DOHH2 (cell line): ENCODE data around the gene SAMD7.

Experiments
- H3F3A ChIP-seq: fragments of 200-600 bp; sonication (generic), shearing (Covaris generic); 2 replicates; pipeline ENCODE4 v1.6.0; 2016; ENCODE audit warnings: antibody characterized with exemption, mild to moderate bottlenecking; ENCODE audit not compliant: control insufficient read depth, insufficient read depth
- H3K27ac ChIP-seq: fragments of 200-600 bp; sonication (generic); 2 replicates; pipeline ENCODE4 v1.5.1; 2014; ENCODE audit warnings: low read depth, mild to moderate bottlenecking, low read length, moderate library complexity
- H3K27me3 ChIP-seq: fragments of 200-600 bp; sonication (generic); 2 replicates; pipeline ENCODE4 v1.6.1; 2014; ENCODE audit warnings: mild to moderate bottlenecking, low read length, mixed read lengths; ENCODE audit not compliant: control insufficient read depth
- H3K36me3 ChIP-seq: fragments of 200-600 bp; sonication (generic); 2 replicates; pipeline ENCODE4 v1.6.1; 2014; ENCODE audit warnings: mild to moderate bottlenecking, low read length, moderate library complexity, mixed read lengths; ENCODE audit not compliant: control insufficient read depth
- H3K4me1 ChIP-seq: fragments of 200-600 bp; sonication (generic); 2 replicates; pipeline ENCODE4 v1.6.1; 2014; ENCODE audit warnings: mild to moderate bottlenecking, low read length, mixed read lengths; ENCODE audit not compliant: control insufficient read depth
- H3K4me2 ChIP-seq: fragments of 200-600 bp; sonication (generic); 2 replicates; pipeline ENCODE4 v1.6.0; 2014; ENCODE audit warnings: mild to moderate bottlenecking, low read length, moderate library complexity
- H3K4me3 ChIP-seq: fragments of 200-600 bp; sonication (generic); 2 replicates; pipeline ENCODE4 v1.5.1; 2014; ENCODE audit warnings: mild to moderate bottlenecking, low read length, mixed read lengths
- H3K79me2 ChIP-seq: fragments of 200-600 bp; sonication (generic); 2 replicates; pipeline ENCODE4 v1.6.1; 2014; ENCODE audit warnings: mild to moderate bottlenecking, low read length, mixed read lengths; ENCODE audit not compliant: control insufficient read depth
- H3K9me2 ChIP-seq: fragments of 200-600 bp; sonication (generic); replicated peaks from 2 replicates; pipeline ENCODE4 v1.6.1; 2014; ENCODE audit warnings: mild to moderate bottlenecking, low read length, mixed read lengths; ENCODE audit not compliant: control insufficient read depth
- H3K9me3 ChIP-seq: fragments of 200-600 bp; sonication (generic); 2 replicates; pipeline ENCODE4 v1.6.1; 2014; ENCODE audit warnings: antibody characterized with exemption, low read length, mixed read lengths; ENCODE audit not compliant: control insufficient read depth, insufficient read depth
- H4K20me1 ChIP-seq: fragments of 200-600 bp; sonication (generic); 2 replicates; pipeline ENCODE4 v1.6.0; 2014; ENCODE audit warnings: low read depth, mild to moderate bottlenecking, antibody characterized with exemption, low read length, moderate library complexity; ENCODE audit not compliant: control insufficient read depth, insufficient read depth
- EZH2phosphoT487 ChIP-seq: fragments of 200-600 bp; sonication (generic); IDR thresholded peaks from 2 replicates; pipeline ENCODE4 v1.6.1; 2017; ENCODE audit warnings: borderline replicate concordance, mild to moderate bottlenecking, antibody characterized with exemption, low read length, moderate library complexity, mixed read lengths
- TF ChIP-seq, protein P1 (sequence below): fragments of 200-600 bp; sonication (generic); IDR thresholded peaks from one replicate; pipeline ENCODE4 v1.5.1; 2014; ENCODE audit warnings: antibody characterized with exemption, mild to moderate bottlenecking, low read depth, low read length; ENCODE audit not compliant: poor library complexity, severe bottlenecking

Gene SAMD7

GRCh38 chr3:169969174-169970095 is 58.1 kb downstream of the SAMD7 start:
- Histone ChIP-seq H3K79me2 (peaks cover 100% of the 10 kb centered on the region), H3K27ac (peak overlapping the region; percentile 96), H3K9me3 (peaks cover 5% of the 10 kb centered on the region; the same call in 1 of the 2 replicates), H3K4me3 (peak overlapping the region; percentile 85), H3K4me1 (peaks cover 78% of the 10 kb centered on the region), H3K27me3 (no peaks in the 10 kb centered on the region), H3K4me2 (peak overlapping the region; percentile 97), H3K9me2 (no peaks in the 10 kb centered on the region), H4K20me1 (peaks cover 6% of the 10 kb centered on the region; the same call in 1 of the 2 replicates), H3K36me3 (peaks cover 77% of the 10 kb centered on the region), H3F3A (peaks cover 18% of the 10 kb centered on the region)
- no peak for TF ChIP-seq EZH2phosphoT487
- TF ChIP-seq, protein P1, sequence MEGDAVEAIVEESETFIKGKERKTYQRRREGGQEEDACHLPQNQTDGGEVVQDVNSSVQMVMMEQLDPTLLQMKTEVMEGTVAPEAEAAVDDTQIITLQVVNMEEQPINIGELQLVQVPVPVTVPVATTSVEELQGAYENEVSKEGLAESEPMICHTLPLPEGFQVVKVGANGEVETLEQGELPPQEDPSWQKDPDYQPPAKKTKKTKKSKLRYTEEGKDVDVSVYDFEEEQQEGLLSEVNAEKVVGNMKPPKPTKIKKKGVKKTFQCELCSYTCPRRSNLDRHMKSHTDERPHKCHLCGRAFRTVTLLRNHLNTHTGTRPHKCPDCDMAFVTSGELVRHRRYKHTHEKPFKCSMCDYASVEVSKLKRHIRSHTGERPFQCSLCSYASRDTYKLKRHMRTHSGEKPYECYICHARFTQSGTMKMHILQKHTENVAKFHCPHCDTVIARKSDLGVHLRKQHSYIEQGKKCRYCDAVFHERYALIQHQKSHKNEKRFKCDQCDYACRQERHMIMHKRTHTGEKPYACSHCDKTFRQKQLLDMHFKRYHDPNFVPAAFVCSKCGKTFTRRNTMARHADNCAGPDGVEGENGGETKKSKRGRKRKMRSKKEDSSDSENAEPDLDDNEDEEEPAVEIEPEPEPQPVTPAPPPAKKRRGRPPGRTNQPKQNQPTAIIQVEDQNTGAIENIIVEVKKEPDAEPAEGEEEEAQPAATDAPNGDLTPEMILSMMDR, result no peak

GRCh38 chr3:169970847-169971246 is 59.5 kb downstream of the SAMD7 start:
- TF ChIP-seq, protein P1, result no peak
- TF ChIP-seq EZH2phosphoT487, result no peak
- H4K20me1 ChIP-seq, result peaks cover 6% of the 10 kb centered on the region; the same call in 1 of the 2 replicates
- H3K79me2 ChIP-seq, result peaks cover 100% of the 10 kb centered on the region

DNA sequence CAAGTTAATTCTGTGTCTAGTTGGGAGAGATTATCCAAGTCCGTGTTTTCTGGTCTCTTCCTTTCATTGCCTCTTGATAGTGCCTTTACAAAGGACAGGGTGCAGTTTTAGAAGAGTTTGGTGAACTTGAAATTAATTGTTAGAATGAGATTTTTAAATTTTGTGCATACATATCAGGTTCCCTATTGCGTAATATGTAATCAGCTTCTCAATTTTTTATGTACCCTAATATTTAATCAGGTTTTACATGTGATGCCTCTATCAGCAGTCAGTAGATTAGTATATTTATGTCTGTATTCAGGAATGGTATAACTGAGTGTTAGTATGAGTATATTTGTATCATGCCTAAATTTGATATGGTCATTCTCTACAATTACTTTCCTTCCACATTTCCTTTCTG is 60.1 kb downstream of the SAMD7 start:
- Histone ChIP-seq H3K27me3 (no peaks in the 10 kb centered on the region), H4K20me1 (peaks cover 6% of the 10 kb centered on the region; the same call in 1 of the 2 replicates), H3K9me2 (no peaks in the 10 kb centered on the region), H3K79me2 (peaks cover 100% of the 10 kb centered on the region), H3K4me2 (peak overlapping the region; percentile 97), H3K36me3 (peaks cover 96% of the 10 kb centered on the region), H3F3A (peaks cover 15% of the 10 kb centered on the region; the same call in 1 of the 2 replicates), H3K4me3 (peak overlapping the region; percentile 0), H3K27ac (no peak overlapping the region), H3K9me3 (no peaks in the 10 kb centered on the region), H3K4me1 (peaks cover 79% of the 10 kb centered on the region)
- no peak for TF ChIP-seq EZH2phosphoT487
- TF ChIP-seq, protein P1, result no peak

More at GRCh38 chr3:169970847-169971246, 59.5 kb downstream of the SAMD7 start:
- Histone ChIP-seq H3K9me2 (no peaks in the 10 kb centered on the region), H3K9me3 (no peaks in the 10 kb centered on the region), H3K4me2 (peak overlapping the region; percentile 97), H3K27ac (no peak overlapping the region), H3K27me3 (no peaks in the 10 kb centered on the region), H3F3A (peaks cover 17% of the 10 kb centered on the region), H3K4me1 (peaks cover 77% of the 10 kb centered on the region), H3K4me3 (peak overlapping the region; percentile 0), H3K36me3 (peaks cover 89% of the 10 kb centered on the region)
